HepG2 (cell line): ENCODE data around the gene MIEF1. TPM values are rescaled to one million over a fixed set of nuclear protein-coding genes. Genes with fewer than 3 reads are reported as not detected.
A peak's percentile ranks its signal among the peaks of the same experiment; 100 is the strongest.

ENCODE experiments used
- ATAC-seq: fragments of 200-7000 bp; cut with Tn5 transposase; 3 replicates; pipeline ENCODE4 v1.9.1; 2020; ENCODE audit warnings: mild to moderate bottlenecking, moderate library complexity
- BruUV-seq: library from RNA; stranded (reverse); fragments of 400-500 nt; replicated peaks from 2 replicates; lab custom pipeline; 2021; lab: Mats Ljungman, UMichigan
- CTCF ChIA-PET: fragments of 300-600 bp; formaldehyde crosslinking; extraction: SDS; loops from one replicate; lab custom pipeline; 2021; ENCODE audit warnings: low total read pairs, inconsistent platforms, low intra/inter-chr PET ratio; lab: Yijun Ruan, JAX
- POLR2A ChIA-PET: fragments of 350-600 bp; sonication (Branson Sonifier 250); formaldehyde crosslinking; loops from one replicate; lab custom pipeline; 2020; ENCODE audit warnings: antibody characterized with exemption, inconsistent platforms; lab: Yijun Ruan, JAX
- DNase-seq: peaks from one replicate; pipeline ENCODE4 v3.0.0-alpha.2; 2015; ENCODE audit warnings: low spot score
- FAIRE-seq: peaks from 3 replicates; lab custom pipeline; 2011; peaks lifted over from hg19 to GRCh38; lab: Jason Lieb, UNC
- H2AFZ ChIP-seq: one replicate; pipeline ENCODE4 v1.6.1; 2011; ENCODE audit warnings: low read length, inconsistent platforms
- H3K27ac ChIP-seq: fragments of 300-600 bp; 3 replicates; pipeline ENCODE4 v1.8.0; 2011; ENCODE audit warnings: mixed run types, mild to moderate bottlenecking, mixed read lengths, low read length, inconsistent platforms; ENCODE audit not compliant: insufficient read depth; ENCODE audit errors: extremely low read length
- H3K27me3 ChIP-seq, 2 experiments: fragments of 200-600 bp in 1 of 2; 2 replicates in 1 of 2; 3 replicates in 1 of 2; pipeline versions ENCODE4 v1.6.0 to v1.8.0; 2011; ENCODE audit warnings: low read length in 2 of 2, mild to moderate bottlenecking in 2 of 2, moderate library complexity in 2 of 2, inconsistent platforms in 1 of 2; ENCODE audit not compliant: insufficient read depth in 2 of 2, control insufficient read depth in 1 of 2
- H3K36me3 ChIP-seq, 2 experiments: fragments of 200-600 bp in 1 of 2; replicated peaks in 1 of 2; 2 replicates in 1 of 2; 3 replicates in 1 of 2; pipeline versions ENCODE4 v1.5.1 to v1.8.0; 2011; ENCODE audit warnings: low read length in 2 of 2, inconsistent platforms in 1 of 2; ENCODE audit not compliant: insufficient read depth in 2 of 2, control insufficient read depth in 1 of 2
- H3K4me1 ChIP-seq: 2 replicates; pipeline ENCODE4 v1.5.1; 2012; ENCODE audit warnings: low read length, inconsistent platforms; ENCODE audit not compliant: insufficient read depth
- H3K4me2 ChIP-seq: 2 replicates; pipeline ENCODE4 v1.6.0; 2011; ENCODE audit warnings: low read depth, low read length, inconsistent platforms
- H3K4me3 ChIP-seq, 3 experiments: fragments of 200-600 bp in 1 of 3; sonication (generic), shearing (Covaris generic) in 1 of 3; replicated peaks in 1 of 3; 2 replicates each; pipeline ENCODE4 v1.5.1; 2011 to 2016; ENCODE audit warnings: low read length in 3 of 3, inconsistent platforms in 2 of 3, low read depth in 2 of 3, mild to moderate bottlenecking in 2 of 3, control low read depth in 1 of 3, mixed read lengths in 1 of 3; ENCODE audit not compliant: insufficient read depth in 1 of 3
- H3K79me2 ChIP-seq: one replicate; pipeline ENCODE4 v1.6.1; 2011; ENCODE audit warnings: low read length, inconsistent platforms; ENCODE audit not compliant: insufficient read depth
- H3K9ac ChIP-seq: 2 replicates; pipeline ENCODE4 v1.6.0; 2011; ENCODE audit warnings: mild to moderate bottlenecking, low read depth, low read length, inconsistent platforms; ENCODE audit not compliant: insufficient read depth
- H3K9me3 ChIP-seq: 2 replicates; pipeline ENCODE4 v1.5.1; 2012; ENCODE audit warnings: mild to moderate bottlenecking, low read length
- H4K20me1 ChIP-seq: 2 replicates; pipeline ENCODE4 v1.6.0; 2011; ENCODE audit warnings: inconsistent platforms, mild to moderate bottlenecking, low read length, moderate library complexity; ENCODE audit not compliant: insufficient read depth
- DZIP1 ChIP-seq: sonication (generic); formaldehyde crosslinking; IDR thresholded peaks from 2 replicates; pipeline ENCODE4 v1.5.0; 2020; ENCODE audit warnings: mild to moderate bottlenecking, missing genetic modification reagents
- KMT2B ChIP-seq: IDR thresholded peaks from 2 replicates; pipeline ENCODE4 v1.6.1; 2016; ENCODE audit warnings: missing genetic modification reagents, missing compliant biosample characterization
- POLR2A ChIP-seq, 2 experiments: IDR thresholded peaks; 2 replicates each; pipeline ENCODE4 v1.6.1; 2011; ENCODE audit warnings: low read depth in 2 of 2, low read length in 2 of 2, mild to moderate bottlenecking in 1 of 2, moderate library complexity in 1 of 2; ENCODE audit not compliant: insufficient read depth in 1 of 2
- SP4 ChIP-seq: sonication (generic); formaldehyde crosslinking; IDR thresholded peaks from 2 replicates; pipeline ENCODE4 v1.8.1; 2023; ENCODE audit warnings: mild to moderate bottlenecking, missing genetic modification reagents
- ZFP41 ChIP-seq: sonication (generic); formaldehyde crosslinking; IDR thresholded peaks from 2 replicates; pipeline ENCODE4 v1.4.0; 2020; ENCODE audit warnings: mild to moderate bottlenecking, missing genetic modification reagents, borderline replicate concordance
- ZNF547 ChIP-seq: sonication (generic); formaldehyde crosslinking; IDR thresholded peaks from 2 replicates; pipeline ENCODE4 v1.5.1; 2020; ENCODE audit warnings: mild to moderate bottlenecking, missing genetic modification reagents
- ZNF550 ChIP-seq: sonication (generic); formaldehyde crosslinking; IDR thresholded peaks from 2 replicates; pipeline ENCODE4 v1.4.0; 2020; ENCODE audit warnings: mild to moderate bottlenecking, missing genetic modification reagents, borderline replicate concordance
- ZNF672 ChIP-seq: sonication (generic); formaldehyde crosslinking; IDR thresholded peaks from 2 replicates; pipeline ENCODE4 v1.8.1; 2022; ENCODE audit warnings: missing genetic modification reagents
- ZNF720 ChIP-seq: sonication (generic); formaldehyde crosslinking; IDR thresholded peaks from 2 replicates; pipeline ENCODE4 v1.4.0; 2020; ENCODE audit warnings: missing genetic modification reagents
- WGBS: methylation state at CpG from one replicate; pipeline ENCODE4 v1.1.6; 2017; ENCODE audit warnings: low lambda C conversion rate; 5-methylcytosine and 5-hydroxymethylcytosine counted together
- in situ Hi-C: cut with HindIII; loops from 2 replicates; pipeline ENCODE4 v1.10.0; 2017; ENCODE audit warnings: low pct_unique_long_range_greater_than_20kb; ENCODE audit not compliant: extremely low pct_ligation_motif_present
- intact Hi-C: fragments of 100-400 bp; cut with micrococcal nuclease; formaldehyde crosslinking; loops from one replicate; pipeline ENCODE4 v1.10.0; 2022; ENCODE audit not compliant: unreplicated experiment
- polyA plus RNA-seq, 8 experiments: library from polyadenylated mRNA; depleted of rRNA in 3 of 8; stranded (reverse) in 7 of 8; unstranded in 1 of 8; fragments of >200 nt; fragmentation: Illumina TruSeq in 4 of 8; extraction: Trizol in 4 of 8; gene quantifications; 2 replicates each; pipeline versions ENCODE4 v1.2.1 to v1.2.3, GENCODE V29; 2011 to 2016; ENCODE audit warnings: low read depth in 4 of 8, missing spikeins in 1 of 8, mixed read lengths in 1 of 8; ENCODE audit not compliant: insufficient read depth in 1 of 8
- total RNA-seq, 5 experiments: library from RNA; depleted of rRNA; stranded (reverse); fragments of >200 nt; fragmentation: Illumina TruSeq; extraction: Trizol; gene quantifications; 2 replicates each; pipeline ENCODE4 v1.2.3, GENCODE V29; 2016; ENCODE audit warnings: low read depth in 1 of 5
- TF ChIP-seq, protein P1 (sequence below): sonication (generic); formaldehyde crosslinking; IDR thresholded peaks from 2 replicates; pipeline ENCODE4 v1.4.0; 2020; ENCODE audit warnings: mild to moderate bottlenecking, missing genetic modification reagents

MIEF1 gene
- total and polyA plus RNA-seq, 2 of the 13 experiments (the other 11 are each of a cell fraction or from before 2014, with no cell fraction given): 21.7 to 34.8 TPM

- ChIA-PET POLR2A (interaction anchor here (0.7 to 11.2 kb wide), 9 partner anchors 8 to 209 kb away, joined by 3 to 167 read pairs (median 6); partner anchors contain the start of genes ATF4, MIEF1 and RPL3), CTCF (interaction anchor here (1.2 to 3.3 kb wide), 3 partner anchors 32 to 35 kb away, joined by 4 to 24 read pairs (median 18); no protein-coding TSS in a partner anchor)
- H3K27ac ChIP-seq: no peak overlapping the region
- no peak overlapping the region; a peak in 1 of 6 replicates for H3K4me3 ChIP-seq
- in situ Hi-C loops: no loop called here
- TF ChIP-seq POLR2A (IDR thresholded peaks at IDR 0.05; ENCODE audit: insufficient read depth in 1 of 2, low read depth in 2 of 2, low read length in 2 of 2) (0 out of 4 replicates have a peak, but pooled peaks of 1 of the 2 experiments have one; percentile 13), SP4 (0 out of 2 replicates have a peak, but pooled peaks have one; percentile 4), ZNF550 (CRISPR knock-in tag) (no peak)
- H3K4me1 ChIP-seq: peaks cover 80% of the 10 kb centered on the region
- peaks cover 46% of the 10 kb centered on the region for H4K20me1 ChIP-seq
- no peak overlapping the region for H3K9ac ChIP-seq
- BruUV-seq: no TSS peak
- ATAC-seq (no peak), FAIRE-seq (no peak), DNase-seq (no peak)
- peaks cover 6 to 18% of the 10 kb centered on the region in 2 experiments for H3K36me3 ChIP-seq
- H3K79me2 ChIP-seq: peaks cover 23% of the 10 kb centered on the region
- intact Hi-C loops: no loop called here
- H3K4me2 ChIP-seq: peak overlapping the region; percentile 33; the same call in 1 of the 2 replicates
- no peaks in the 10 kb centered on the region for H3K9me3 ChIP-seq
- WGBS: 89% methylated on average over 12 of the region's 12 CpGs
- no peaks in the 10 kb centered on the region; a peak in 1 of 5 replicates for H3K27me3 ChIP-seq
- H2AFZ ChIP-seq: no peak overlapping the region
These were observed 26.1 kb downstream of the MIEF1 start for GRCh38 chr22:39528080-39528661.

GRCh38 chr22:39528681-39529486 is 26.8 kb downstream of the MIEF1 start:
- H3K4me3 ChIP-seq: peak overlapping the region in 1 of 3 experiments; percentile 9; a peak in 1 of 6 replicates
- DNase-seq (peak; percentile 80), FAIRE-seq (no peak), ATAC-seq (peak; percentile 12)
- H4K20me1 ChIP-seq: peaks cover 42% of the 10 kb centered on the region
- H3K4me1 ChIP-seq: peaks cover 83% of the 10 kb centered on the region
- no peaks in the 10 kb centered on the region; a peak in 1 of 5 replicates for H3K27me3 ChIP-seq
- in situ Hi-C loops: no loop called here
- H2AFZ ChIP-seq: no peak overlapping the region
- H3K9ac ChIP-seq: no peak overlapping the region
- no peaks in the 10 kb centered on the region for H3K9me3 ChIP-seq
- ChIA-PET POLR2A (interaction anchor here (0.8 to 11.2 kb wide), 10 partner anchors 8 to 515 kb away, joined by 3 to 167 read pairs (median 6); partner anchors contain the start of genes ATF4, MIEF1, RPL3 and TAB1), CTCF (interaction anchor here (1.6 to 3.3 kb wide), 2 partner anchors 33 to 36 kb away, joined by 18 to 24 read pairs; no protein-coding TSS in a partner anchor)
- peak overlapping the region; percentile 59 for H3K4me2 ChIP-seq
- intact Hi-C loops: loop anchor here (1.0 kb wide), 1 partner anchor 36 kb away; no protein-coding TSS in a partner anchor
- H3K36me3 ChIP-seq: peaks cover 3 to 15% of the 10 kb centered on the region in 2 experiments
- H3K27ac ChIP-seq: no peak overlapping the region
- BruUV-seq: no TSS peak
- H3K79me2 ChIP-seq: peaks cover 21% of the 10 kb centered on the region
- WGBS: over 99% methylated on average over 10 of the region's 32 CpGs
- TF ChIP-seq DZIP1 (CRISPR knock-in tag) (no peak), ZNF720 (CRISPR knock-in tag) (0 out of 2 replicates have a peak, but pooled peaks have one; percentile 50), KMT2B (CRISPR knock-in tag) (peak; percentile 52; the same call in 1 of the 2 replicates), ZNF547 (CRISPR knock-in tag) (no peak), ZFP41 (CRISPR knock-in tag) (no peak), ZNF672 (no peak)
- TF ChIP-seq, protein P1, sequence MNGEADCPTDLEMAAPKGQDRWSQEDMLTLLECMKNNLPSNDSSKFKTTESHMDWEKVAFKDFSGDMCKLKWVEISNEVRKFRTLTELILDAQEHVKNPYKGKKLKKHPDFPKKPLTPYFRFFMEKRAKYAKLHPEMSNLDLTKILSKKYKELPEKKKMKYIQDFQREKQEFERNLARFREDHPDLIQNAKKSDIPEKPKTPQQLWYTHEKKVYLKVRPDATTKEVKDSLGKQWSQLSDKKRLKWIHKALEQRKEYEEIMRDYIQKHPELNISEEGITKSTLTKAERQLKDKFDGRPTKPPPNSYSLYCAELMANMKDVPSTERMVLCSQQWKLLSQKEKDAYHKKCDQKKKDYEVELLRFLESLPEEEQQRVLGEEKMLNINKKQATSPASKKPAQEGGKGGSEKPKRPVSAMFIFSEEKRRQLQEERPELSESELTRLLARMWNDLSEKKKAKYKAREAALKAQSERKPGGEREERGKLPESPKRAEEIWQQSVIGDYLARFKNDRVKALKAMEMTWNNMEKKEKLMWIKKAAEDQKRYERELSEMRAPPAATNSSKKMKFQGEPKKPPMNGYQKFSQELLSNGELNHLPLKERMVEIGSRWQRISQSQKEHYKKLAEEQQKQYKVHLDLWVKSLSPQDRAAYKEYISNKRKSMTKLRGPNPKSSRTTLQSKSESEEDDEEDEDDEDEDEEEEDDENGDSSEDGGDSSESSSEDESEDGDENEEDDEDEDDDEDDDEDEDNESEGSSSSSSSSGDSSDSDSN: peak; percentile 82
